Myocyte (in vitro differentiated cells): ENCODE data around the gene TCIRG1. TPM values are rescaled to one million over a fixed set of nuclear protein-coding genes. Genes with fewer than 3 reads are reported as not detected.
"Not testable (repeated sequence)": the region's sequence is repeated elsewhere in the genome, so short reads cannot be mapped to it uniquely, and the experiment has no call there.

ENCODE experiments used
- DNase-seq: peaks from one replicate; pipeline ENCODE4 v3.0.0-alpha.2; 2012; ENCODE audit warnings: low read depth
- polyA plus RNA-seq: library from polyadenylated mRNA; unstranded; fragments of >200 nt; gene quantifications from one replicate; pipeline ENCODE4 v1.2.1, GENCODE V29; 2012; ENCODE audit warnings: missing spikeins
- total RNA-seq: library from RNA; depleted of rRNA; stranded (reverse); fragments of >200 nt; gene quantifications from 2 replicates; pipeline ENCODE4 v1.2.3, GENCODE V29; 2014

TCIRG1 gene, protein sequence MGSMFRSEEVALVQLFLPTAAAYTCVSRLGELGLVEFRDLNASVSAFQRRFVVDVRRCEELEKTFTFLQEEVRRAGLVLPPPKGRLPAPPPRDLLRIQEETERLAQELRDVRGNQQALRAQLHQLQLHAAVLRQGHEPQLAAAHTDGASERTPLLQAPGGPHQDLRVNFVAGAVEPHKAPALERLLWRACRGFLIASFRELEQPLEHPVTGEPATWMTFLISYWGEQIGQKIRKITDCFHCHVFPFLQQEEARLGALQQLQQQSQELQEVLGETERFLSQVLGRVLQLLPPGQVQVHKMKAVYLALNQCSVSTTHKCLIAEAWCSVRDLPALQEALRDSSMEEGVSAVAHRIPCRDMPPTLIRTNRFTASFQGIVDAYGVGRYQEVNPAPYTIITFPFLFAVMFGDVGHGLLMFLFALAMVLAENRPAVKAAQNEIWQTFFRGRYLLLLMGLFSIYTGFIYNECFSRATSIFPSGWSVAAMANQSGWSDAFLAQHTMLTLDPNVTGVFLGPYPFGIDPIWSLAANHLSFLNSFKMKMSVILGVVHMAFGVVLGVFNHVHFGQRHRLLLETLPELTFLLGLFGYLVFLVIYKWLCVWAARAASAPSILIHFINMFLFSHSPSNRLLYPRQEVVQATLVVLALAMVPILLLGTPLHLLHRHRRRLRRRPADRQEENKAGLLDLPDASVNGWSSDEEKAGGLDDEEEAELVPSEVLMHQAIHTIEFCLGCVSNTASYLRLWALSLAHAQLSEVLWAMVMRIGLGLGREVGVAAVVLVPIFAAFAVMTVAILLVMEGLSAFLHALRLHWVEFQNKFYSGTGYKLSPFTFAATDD
- total RNA-seq = 25.8 and 33.1 TPM in 2 replicates
- polyA plus RNA-seq = 23.3 TPM

DNA sequence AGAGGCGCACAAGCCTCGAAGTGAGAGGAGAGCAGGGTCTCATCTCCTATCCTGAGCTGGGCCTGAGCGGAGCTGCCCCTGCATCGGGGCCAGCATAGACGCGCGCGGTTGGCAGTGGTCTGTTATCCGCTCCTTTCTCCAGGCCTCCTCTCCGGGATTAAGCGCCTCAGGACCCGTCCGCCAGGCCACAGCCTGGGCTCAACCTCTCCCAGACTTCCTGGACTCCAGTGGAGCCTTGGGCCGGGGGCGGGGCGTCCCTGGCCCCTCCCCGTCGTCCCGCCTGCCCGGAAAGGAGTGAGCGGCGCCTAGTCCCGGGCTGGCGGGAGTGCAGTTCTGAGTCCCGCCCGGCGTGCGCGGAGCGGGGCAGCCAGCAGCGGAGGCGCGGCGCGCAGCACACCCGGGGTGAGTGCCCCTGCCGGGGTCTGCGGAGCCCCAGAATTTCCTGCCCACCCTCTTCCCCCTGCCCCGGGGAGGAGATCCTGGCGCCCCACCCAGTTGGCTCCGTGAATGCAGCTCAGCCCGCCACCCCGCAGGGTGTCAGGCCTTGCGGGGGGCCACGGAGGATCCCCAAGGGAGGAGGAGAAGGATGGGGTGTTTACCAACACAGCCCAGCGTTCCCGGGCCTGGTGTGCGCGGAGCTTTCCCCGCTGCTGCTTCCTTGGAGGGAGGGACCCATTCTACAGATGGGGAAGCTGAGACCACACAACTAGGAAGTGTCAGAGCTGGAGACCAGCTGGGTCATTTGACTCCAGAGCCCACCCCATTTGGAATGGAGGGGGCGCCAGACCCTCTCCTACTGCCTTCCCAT lies at the start of gene TCIRG1:
Gene TCIRG1, plus strand, starts transcription at position 308 of the 808 bp plus-strand sequence. CDS start 2,247 bp downstream, outside the sequence.
- DNase-seq = peak; percentile 72

DNA sequence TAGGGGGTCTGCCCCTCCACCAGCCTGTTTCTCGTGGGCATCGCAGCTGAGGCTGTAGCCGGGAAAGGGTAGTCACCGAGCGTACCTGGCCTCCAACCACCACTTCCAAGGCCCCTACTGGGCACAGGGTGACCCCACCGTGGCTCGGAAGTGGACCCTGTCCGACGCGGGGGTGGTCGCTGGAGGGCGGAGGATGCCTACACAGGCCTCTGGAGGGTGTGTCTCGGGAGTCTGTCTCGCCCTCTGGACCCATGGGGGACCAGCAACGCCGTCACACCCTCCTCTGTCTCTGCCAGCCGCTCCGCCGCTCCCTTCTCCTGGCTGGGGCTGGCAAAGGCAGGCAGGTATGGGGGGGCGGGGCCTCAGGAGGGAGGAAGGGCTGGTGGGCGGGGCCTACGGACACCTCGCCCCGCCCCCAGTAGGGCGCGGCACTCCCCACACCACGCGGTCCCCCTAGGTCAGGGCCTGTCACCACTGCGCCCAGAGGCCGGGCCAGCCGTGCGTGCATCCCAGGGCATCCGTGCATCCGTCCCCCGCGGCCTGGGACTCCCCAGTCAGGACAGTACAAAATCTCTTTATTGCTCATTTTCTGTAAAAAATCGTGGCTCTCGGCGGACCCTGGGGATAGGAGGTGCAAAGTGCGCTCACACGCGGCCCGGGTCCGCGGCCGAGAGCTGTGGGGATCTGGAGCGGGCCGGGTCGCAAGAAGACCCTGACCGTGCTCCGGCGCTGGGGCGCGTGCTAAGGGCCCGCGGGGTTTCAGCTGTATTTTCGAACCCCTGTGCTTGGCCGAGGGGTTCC lies 48.1 kb upstream of the TCIRG1 start:
- not testable (repeated sequence) for DNase-seq

DNA sequence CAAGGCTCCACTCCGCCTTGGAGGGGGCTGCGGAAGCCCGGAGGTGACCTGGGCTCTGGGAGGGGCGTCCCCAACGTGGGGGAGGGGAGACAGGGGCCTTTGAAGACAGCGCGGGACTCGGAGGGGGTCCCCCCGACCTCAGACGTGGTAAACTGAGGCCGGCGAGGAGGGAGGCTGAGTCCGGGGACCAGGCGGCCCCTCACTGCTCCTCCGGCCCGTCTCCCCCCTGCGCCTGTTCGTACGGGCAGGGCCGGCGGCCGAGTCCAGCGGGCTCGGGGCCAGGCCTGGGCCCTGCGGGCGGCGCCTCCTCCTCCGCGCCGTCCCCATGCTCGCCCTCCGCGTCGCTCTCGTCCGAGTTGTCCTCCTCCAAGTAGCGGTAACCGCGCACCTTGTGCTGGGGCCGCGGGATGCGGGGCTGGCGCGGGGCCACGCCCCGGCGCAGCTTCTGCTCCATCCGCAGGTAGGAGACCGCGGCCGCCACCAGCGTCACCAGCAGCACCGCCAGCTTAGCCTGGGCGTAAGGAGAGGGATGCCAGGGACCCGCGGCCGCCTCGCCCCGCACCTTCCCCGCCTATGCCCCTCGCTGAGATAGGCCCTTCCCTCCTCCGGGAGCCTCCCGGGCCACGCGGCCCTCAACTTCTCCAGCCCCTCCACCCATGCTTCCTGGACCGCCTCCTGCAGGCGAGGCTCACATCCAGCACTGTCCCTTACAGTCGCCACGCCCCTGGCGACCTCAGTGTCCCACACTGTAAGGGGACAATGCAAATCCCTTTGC lies 47.3 kb upstream of the TCIRG1 start:
- DNase-seq = not testable (repeated sequence)

DNA sequence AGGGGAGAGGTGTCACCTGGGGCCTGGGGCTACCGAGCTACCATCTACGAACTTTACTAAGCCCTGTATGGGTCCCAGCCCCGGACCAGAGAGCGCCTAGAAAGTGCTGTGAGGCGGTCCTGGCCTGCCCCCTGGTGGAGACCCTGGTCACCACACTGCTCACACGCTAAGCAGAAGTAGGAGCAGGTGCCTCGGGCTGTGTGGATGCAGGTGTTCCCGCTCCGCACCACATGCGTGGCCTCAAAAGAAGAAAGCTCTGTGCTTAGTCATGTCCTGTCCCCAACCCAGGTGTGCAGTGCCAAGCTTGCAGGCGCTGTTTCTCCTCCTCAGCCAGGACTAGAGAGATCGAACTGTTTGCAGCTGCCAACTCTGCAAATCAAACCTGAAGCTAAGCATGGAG lies 45.0 kb upstream of the TCIRG1 start:
- DNase-seq = not testable (repeated sequence)

DNA sequence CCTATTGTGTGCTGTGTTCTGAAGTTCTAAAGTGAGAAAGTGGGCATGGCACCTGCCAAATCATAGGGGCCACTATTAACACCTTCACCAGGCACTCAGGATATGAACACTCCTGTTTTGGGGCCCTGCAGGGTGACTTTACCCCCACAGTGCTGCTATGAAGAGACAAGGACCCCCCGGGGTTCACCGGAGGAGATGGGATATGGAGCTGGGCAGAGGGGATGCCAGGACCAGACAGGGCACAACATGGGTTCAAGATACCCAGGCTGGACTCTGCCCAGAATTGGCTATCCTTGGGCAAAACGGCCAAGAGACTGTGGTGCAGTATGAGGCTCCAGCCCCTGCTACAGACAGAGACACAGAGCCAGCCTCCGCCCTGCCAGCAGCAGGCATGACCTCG lies 44.4 kb upstream of the TCIRG1 start:
- DNase-seq = not testable (repeated sequence)

DNA sequence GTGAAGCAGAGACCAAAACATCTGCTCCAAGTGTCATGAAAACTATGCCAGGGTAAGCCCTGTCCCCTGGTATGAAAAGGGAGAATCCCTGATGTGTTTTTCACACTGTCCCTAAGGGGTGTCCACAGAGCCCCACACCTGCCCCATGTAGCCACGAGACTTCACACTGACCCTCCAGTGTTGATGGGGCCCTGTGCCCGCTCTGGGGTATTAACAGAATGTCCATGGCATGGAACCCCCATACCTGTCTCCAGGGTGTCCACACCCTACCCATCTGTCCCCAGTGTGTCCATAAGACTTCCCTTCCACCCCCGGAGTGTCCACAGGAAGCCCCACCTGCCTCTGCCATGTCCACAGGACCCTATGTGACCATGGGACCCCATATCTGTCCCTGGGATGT lies 43.7 kb upstream of the TCIRG1 start:
- DNase-seq = not testable (repeated sequence)

DNA sequence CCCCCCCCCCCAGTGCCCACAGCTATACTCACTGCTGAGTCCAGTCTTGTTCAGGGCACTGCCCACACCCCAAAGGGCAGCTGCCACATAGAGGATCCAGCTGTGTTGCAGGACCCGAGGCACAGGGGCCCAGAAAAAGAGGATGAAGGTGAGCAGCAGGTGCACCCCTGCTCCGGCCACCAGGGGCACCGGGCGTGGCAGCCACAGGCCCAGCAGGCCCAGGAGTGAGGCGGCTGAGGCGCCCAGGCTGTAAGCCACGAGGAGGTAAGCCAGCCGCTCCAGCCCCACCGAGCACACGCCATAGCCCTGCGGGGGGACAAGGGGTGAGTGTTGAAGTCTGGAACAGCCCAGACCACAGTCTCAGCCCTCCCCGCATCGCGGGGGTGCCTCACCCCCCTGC lies 43.2 kb upstream of the TCIRG1 start:
- not testable (repeated sequence) for DNase-seq

DNA sequence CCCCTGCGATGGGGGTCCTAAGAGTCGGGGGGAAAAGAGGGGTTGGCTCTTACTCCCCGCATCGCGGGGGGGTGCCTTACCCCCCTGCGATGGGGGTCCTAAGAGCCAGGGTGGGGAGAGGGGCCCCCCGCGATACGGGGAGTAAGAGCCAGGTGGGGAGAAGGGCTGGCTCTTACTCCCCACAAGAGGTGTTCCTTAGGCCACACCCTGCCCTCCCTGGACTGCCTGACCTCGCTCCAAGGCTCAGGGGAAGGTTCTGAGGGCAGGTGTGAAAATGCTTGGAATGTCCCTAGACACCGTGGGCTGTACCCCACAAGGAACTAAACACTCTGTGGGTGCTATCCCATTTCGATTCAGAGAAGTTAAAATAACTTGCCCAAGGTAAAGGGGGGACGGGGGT lies 42.8 kb upstream of the TCIRG1 start:
- DNase-seq = no peak

DNA sequence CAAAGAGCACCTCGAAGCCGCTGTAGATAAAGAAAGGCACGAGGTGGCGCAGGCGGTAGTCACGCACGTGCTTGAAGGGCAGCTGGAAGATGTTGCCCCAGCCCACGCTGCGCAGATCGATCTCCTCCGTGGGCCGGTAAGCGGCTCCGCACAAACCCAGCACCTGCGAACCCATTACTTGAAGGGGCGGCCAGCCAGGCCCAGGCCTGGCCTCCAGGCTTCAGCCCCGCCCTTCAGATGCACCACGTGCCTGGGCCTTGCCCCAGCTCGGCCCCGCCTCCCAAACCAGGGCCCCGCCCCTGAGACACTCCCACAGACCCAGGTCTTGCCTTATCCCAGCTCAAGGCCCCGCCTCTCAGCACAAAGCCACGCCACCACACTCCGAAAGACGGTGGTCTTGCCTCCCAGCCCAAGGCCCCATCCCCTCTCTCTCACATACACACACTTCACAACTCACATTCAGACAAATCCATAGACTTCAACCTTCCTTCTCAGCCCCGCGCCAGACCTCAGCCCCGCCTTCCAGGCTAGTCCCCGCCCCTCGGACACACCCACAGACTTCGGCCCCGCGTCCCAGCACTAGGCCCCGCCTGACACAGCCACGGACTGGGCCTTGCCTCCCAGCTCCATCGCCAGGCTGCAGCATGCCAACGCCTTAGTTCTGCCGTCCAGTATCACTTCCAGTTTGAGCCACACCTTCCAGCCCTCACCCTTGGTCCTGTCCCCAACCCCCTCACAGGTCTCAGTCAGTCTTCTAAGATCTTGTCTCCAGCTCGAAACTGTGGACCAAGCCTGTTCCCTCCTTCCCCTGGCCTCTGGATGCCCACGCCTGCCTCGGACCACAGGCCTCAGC lies 42.0 kb upstream of the TCIRG1 start:
- DNase-seq = no peak

DNA sequence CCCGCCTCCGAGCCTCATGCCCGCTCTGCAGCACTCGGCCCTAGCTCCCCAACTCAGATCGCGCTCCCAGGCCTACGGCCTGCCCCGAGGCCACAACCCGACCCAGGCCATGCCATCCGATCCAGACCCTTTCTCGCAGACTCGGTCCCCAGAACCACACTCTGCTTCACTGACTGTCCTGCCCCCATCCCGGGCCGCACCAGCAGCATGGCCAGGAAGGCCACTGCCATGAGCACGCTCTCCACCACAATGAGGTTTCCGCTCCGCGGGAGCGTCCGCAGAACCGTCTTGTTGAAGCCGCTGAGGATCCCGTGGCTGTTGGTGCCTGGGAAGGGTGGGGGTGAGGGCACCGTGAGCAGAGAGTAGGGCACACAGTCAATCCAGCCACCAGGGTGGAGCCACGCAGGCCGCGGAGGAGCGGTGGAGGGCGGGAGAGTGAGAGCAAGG lies 41.3 kb upstream of the TCIRG1 start:
- DNase-seq = no peak

DNA sequence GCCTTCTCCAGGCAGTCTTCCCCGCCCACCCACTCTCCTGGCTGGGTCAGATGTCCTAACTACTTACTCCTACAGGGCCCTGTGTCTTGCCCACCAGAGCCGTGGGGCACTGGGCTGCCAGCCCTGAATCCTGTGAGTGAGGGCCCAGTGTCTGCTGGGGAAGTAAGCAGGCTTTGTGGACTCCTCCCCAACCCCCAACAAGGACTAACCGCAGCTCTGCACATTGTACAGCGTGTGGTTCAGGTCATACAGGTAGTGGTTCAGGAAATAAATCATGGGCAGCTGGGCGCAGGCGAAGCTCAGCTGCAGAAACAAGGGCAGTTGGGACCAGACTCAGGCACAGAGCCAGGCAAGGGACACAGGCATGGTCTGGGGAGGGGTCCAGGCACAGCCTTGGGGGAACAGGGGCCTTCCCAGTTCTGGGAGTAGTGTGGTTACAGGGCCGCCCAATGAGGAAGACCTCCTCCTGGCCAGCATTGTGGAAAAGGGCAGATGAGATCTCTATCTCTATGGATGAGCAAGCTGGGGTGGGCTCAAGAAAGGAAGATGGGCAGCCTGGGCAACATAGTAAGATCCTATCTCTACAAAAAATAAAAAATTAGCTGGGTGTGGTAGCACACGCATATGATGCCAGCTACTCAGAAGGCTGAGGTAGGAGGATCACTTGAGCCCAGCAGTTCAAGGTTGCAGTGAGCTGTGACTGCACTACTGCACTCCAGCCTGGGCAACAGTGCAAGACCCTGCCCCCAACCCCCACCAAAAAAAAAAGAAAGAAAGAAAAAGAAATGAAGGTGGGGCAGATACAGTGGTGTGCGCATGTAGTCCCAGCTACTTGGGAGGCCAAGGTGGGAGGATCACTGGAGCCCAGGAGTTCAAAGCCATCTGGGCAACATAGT lies 40.4 kb upstream of the TCIRG1 start:
- DNase-seq = no peak

DNA sequence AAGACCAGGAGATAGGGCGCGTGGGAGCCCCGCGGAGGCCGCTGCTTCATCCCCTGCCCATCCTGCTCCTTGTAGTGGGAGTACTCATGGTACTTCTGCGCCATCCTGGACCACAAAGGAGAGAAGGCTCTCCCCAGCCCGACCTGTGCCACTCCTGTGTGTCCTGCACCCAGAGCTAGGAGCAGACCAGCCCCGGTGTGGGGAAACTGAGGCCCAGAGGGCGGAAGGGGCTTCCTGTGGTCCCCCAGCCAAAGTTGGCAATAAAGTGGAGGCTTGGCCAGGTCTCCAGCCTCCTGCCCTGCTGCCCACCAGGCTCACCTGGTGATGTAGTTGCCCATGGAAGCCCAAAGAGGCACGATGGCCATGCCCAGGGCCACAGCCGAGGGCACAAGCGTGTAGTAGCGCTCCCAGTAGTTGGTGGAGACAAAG lies 39.6 kb upstream of the TCIRG1 start:
- no peak for DNase-seq

DNA sequence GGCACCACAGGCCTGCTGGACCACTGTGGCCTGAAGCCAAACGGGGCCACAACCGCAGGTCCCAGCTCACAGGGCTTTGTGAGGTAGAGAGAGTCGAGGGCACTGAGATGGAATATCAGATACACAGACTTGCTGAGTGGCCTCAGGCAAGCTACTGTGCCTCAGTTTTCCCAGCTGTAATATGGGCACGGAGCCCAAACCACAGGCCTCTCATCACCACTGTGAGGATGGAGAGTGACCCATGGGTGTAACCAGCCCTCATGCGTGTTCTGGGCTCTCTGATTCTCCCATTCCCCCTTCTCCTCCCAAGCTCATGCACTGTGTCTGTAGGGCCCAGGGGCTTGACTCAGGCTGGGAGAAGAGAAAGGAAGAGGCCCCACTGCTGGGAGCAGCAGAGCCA lies 39.1 kb upstream of the TCIRG1 start:
- DNase-seq = no peak

DNA sequence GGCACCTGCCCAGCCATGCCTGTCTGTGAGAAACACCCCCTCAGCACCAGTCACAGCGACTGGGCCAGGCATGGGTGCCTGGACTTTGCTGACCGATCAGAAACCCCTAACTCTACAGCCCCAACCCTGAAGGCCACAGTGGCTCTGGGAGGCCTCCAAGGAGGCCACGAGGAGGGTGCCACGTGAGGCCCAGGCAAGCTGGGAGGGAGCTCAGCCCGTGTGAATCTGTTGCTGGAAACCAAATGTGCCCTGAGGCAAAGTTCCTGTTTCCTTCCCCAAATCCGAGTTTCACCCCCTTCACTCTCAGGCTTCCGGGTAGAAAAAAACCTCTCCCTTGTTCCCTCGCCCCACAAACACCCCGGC lies 36.3 kb upstream of the TCIRG1 start:
- no peak for DNase-seq

DNA sequence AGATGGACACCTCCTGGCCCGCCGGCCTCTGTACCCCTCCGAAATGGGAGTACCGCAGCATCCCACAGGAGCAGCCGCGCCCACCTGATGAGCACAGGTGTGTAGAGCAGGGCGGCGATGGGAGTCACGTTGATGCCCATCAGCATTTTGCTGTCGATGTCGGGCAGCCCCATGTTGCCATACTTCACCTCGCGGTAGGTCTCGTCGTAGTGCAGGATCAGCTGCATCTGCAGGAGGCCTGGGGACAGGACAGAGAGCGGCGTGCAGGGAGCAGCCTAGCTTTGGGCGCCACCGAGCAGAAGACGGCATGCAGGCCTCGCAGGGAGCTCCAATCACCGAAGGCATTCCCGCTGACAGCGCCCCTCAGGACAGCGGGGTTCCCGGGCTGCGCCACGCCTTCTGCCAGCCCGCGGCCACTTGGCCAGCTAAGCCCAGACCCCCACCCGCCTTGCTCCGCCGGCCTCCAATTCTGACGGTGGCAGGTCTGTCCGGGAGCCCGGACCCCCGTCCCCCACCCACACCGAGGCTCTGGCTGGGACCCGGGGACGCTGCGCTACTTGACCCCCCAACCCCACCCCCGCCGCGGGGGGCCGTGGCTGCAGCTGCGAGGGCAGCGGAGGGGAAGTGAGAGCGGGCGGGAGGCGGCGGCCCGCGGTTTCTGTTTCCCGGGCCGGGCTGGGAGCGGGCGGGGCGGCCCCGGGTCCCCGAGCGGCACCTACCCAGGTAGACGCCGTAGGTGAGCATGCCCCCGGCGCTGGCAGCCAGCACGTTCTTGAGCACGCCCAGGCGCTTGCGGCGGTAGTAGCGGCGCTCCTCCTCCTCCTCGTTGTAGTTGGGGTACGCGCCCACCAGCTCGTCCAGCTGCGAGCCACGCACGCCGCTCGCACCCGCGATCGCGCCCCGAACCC lies 35.6 kb upstream of the TCIRG1 start:
- no peak for DNase-seq

DNA sequence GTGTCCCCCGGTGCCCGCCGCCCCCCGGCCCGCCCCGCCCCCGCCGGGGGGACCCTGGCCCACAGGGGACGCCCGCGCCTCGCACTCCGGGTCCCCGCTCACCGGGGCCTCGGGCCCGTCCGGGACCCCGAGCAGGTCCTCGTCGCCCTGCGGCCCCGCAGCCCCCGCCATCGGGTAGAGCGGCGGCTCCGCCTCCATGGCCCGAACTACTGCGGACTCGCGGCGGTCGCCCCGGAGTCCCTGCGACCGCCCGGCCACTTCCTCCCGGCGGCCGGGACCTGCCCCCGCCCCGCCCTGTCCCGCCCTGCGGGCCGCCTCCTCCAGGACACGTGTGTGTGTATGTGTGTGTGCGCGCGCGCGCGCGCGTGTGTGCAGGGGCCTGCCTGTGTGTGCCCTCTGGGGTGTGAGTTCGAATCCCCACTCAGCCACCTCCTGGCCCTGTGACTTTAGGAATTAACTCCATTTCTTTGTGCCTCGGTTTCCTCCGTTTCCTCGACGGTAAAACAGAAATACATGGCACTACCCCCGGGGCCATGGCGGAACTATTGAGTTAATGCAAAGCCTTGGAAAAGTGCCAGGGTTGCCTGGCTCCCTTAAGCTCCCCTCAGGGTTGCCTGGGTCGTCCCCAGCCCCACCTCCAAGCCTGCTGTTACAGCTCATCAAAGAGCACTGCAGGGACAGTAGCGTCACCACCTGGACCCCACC lies 34.8 kb upstream of the TCIRG1 start, which contains the start of gene UNC93B1:
Gene UNC93B1, minus strand, starts transcription at position 252 of the 705 bp plus-strand sequence. Its CDS starts 54 bp downstream, at position 198.
- DNase-seq = peak; percentile 78
